Measurements from ENCODE around the gene PID1. TPM values are rescaled to one million over a fixed set of nuclear protein-coding genes. Genes with fewer than 3 reads are reported as not detected.
A peak's percentile ranks its signal among the peaks of the same experiment; 100 is the strongest.

The PID1 gene
- total and polyA plus RNA-seq, 4 donors = 13.3 to 52.0 (median 45.7) TPM

DNA sequence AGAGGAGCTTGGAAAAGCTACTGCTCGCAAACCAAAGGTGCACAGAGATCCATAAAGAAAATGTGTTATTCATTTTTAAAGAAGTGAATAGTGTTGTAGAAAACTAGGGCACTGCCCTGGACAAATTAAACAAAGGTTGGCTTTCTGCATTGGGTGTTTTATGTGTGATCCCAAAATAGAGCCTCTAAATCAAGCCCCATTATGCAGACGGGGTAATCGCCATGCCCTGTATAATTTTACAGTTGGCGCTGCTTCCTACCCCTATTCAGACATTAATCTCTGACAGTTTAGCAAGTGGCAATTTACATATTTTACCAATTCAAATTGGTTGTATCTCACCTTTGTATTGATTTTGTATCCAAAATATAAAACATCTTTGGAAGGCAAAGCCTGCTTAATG lies 109.1 kb downstream of the PID1 start:
- H3K4me3 ChIP-seq (ENCODE audit: low read depth in 1 of 3, low read length in 3 of 3) = no peak overlapping the region
- WGBS = 68% methylated on average over 4 of the region's 4 CpGs
- H3K27ac ChIP-seq (ENCODE audit: low read depth in 1 of 2, low read length in 2 of 2) = peak overlapping the region; percentile 24 to 43
- no peak for DNase-seq (ENCODE audit: low spot score)
- no peaks in the 10 kb centered on the region for H3K27me3 ChIP-seq (ENCODE audit: control insufficient read depth in 4 of 4, insufficient read depth in 4 of 4, low read length in 3 of 4)
- H3K36me3 ChIP-seq (ENCODE audit: control insufficient read depth in 4 of 4, insufficient read depth in 3 of 4, low read depth in 1 of 4, low read length in 3 of 4) = no peaks in the 10 kb centered on the region
- peaks cover 17 to 57% (median 48%) of the 10 kb centered on the region in 4 donors for H3K4me1 ChIP-seq (ENCODE audit: control insufficient read depth in 4 of 4, insufficient read depth in 4 of 4, low read length in 3 of 4)
- no peaks in the 10 kb centered on the region for H3K9me3 ChIP-seq (ENCODE audit: control insufficient read depth in 4 of 4, low read length in 3 of 4)
- H3K9ac ChIP-seq (ENCODE audit: low read depth in 1 of 2, low read length in 2 of 2) = no peak overlapping the region
- TF ChIP-seq, protein P1, sequence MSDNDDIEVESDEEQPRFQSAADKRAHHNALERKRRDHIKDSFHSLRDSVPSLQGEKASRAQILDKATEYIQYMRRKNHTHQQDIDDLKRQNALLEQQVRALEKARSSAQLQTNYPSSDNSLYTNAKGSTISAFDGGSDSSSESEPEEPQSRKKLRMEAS (IDR thresholded peaks at IDR 0.05) = no peak
- TF ChIP-seq NR2F2 (IDR thresholded peaks at IDR 0.05) (no peak), TAF1 (conservative IDR thresholded peaks at IDR 0.05) (no peak), YY1 (IDR thresholded peaks at IDR 0.05) (no peak), HNF4A (conservative IDR thresholded peaks at IDR 0.05) (no peak), CTCF (IDR thresholded peaks at IDR 0.05; ENCODE audit: low read depth, low read length, missing input control) (no peak), RAD21 (IDR thresholded peaks at IDR 0.05) (no peak), EGR1 (IDR thresholded peaks at IDR 0.05; ENCODE audit: low read depth in 2 of 2) (no peak), FOXA2 (IDR thresholded peaks at IDR 0.05) (no peak), ATF3 (IDR thresholded peaks at IDR 0.05) (no peak), RXRA (IDR thresholded peaks at IDR 0.05) (no peak), JUND (IDR thresholded peaks at IDR 0.05) (no peak), FOXA1 (IDR thresholded peaks at IDR 0.05) (no peak), SP1 (IDR thresholded peaks at IDR 0.05) (no peak), GABPA (IDR thresholded peaks at IDR 0.05 in 1 of 2, conservative IDR thresholded peaks at IDR 0.05 in 1 of 2) (no peak), HNF4G (IDR thresholded peaks at IDR 0.05) (no peak)
- TF ChIP-seq, protein P2, sequence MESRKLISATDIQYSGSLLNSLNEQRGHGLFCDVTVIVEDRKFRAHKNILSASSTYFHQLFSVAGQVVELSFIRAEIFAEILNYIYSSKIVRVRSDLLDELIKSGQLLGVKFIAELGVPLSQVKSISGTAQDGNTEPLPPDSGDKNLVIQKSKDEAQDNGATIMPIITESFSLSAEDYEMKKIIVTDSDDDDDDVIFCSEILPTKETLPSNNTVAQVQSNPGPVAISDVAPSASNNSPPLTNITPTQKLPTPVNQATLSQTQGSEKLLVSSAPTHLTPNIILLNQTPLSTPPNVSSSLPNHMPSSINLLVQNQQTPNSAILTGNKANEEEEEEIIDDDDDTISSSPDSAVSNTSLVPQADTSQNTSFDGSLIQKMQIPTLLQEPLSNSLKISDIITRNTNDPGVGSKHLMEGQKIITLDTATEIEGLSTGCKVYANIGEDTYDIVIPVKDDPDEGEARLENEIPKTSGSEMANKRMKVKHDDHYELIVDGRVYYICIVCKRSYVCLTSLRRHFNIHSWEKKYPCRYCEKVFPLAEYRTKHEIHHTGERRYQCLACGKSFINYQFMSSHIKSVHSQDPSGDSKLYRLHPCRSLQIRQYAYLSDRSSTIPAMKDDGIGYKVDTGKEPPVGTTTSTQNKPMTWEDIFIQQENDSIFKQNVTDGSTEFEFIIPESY (IDR thresholded peaks at IDR 0.05) = no peak

GRCh38 chr2:229160984-229161383 lies 110.1 kb downstream of the PID1 start:
- Histone ChIP-seq H3K27me3 (ENCODE audit: control insufficient read depth in 4 of 4, insufficient read depth in 4 of 4, low read length in 3 of 4) (no peaks in the 10 kb centered on the region), H3K9me3 (ENCODE audit: control insufficient read depth in 4 of 4, low read length in 3 of 4) (no peaks in the 10 kb centered on the region), H3K9ac (ENCODE audit: low read depth in 1 of 2, low read length in 2 of 2) (peak overlapping the region in 1 of 2 donors; percentile 41), H3K4me1 (ENCODE audit: control insufficient read depth in 4 of 4, insufficient read depth in 4 of 4, low read length in 3 of 4) (peaks cover 20 to 57% (median 48%) of the 10 kb centered on the region in 4 donors), H3K36me3 (ENCODE audit: control insufficient read depth in 4 of 4, insufficient read depth in 3 of 4, low read depth in 1 of 4, low read length in 3 of 4) (no peaks in the 10 kb centered on the region), H3K27ac (ENCODE audit: low read depth in 1 of 2, low read length in 2 of 2) (peak overlapping the region; percentile 43 to 57), H3K4me3 (ENCODE audit: low read depth in 1 of 3, low read length in 3 of 3) (no peak overlapping the region)
- DNase-seq (ENCODE audit: low spot score) = no peak
- WGBS = 64% methylated on average over 2 of the region's 2 CpGs
- TF ChIP-seq HNF4G (IDR thresholded peaks at IDR 0.05) (no peak), RXRA (IDR thresholded peaks at IDR 0.05) (no peak), ATF3 (IDR thresholded peaks at IDR 0.05) (no peak), TAF1 (conservative IDR thresholded peaks at IDR 0.05) (no peak), NR2F2 (IDR thresholded peaks at IDR 0.05) (no peak), CTCF (IDR thresholded peaks at IDR 0.05; ENCODE audit: low read depth, low read length, missing input control) (no peak), YY1 (IDR thresholded peaks at IDR 0.05) (no peak), FOXA2 (IDR thresholded peaks at IDR 0.05) (no peak), FOXA1 (IDR thresholded peaks at IDR 0.05) (no peak), GABPA (IDR thresholded peaks at IDR 0.05 in 1 of 2, conservative IDR thresholded peaks at IDR 0.05 in 1 of 2) (no peak), SP1 (IDR thresholded peaks at IDR 0.05) (no peak), EGR1 (IDR thresholded peaks at IDR 0.05; ENCODE audit: low read depth in 2 of 2) (no peak), JUND (IDR thresholded peaks at IDR 0.05) (no peak), HNF4A (conservative IDR thresholded peaks at IDR 0.05) (no peak)
- TF ChIP-seq, protein P3, sequence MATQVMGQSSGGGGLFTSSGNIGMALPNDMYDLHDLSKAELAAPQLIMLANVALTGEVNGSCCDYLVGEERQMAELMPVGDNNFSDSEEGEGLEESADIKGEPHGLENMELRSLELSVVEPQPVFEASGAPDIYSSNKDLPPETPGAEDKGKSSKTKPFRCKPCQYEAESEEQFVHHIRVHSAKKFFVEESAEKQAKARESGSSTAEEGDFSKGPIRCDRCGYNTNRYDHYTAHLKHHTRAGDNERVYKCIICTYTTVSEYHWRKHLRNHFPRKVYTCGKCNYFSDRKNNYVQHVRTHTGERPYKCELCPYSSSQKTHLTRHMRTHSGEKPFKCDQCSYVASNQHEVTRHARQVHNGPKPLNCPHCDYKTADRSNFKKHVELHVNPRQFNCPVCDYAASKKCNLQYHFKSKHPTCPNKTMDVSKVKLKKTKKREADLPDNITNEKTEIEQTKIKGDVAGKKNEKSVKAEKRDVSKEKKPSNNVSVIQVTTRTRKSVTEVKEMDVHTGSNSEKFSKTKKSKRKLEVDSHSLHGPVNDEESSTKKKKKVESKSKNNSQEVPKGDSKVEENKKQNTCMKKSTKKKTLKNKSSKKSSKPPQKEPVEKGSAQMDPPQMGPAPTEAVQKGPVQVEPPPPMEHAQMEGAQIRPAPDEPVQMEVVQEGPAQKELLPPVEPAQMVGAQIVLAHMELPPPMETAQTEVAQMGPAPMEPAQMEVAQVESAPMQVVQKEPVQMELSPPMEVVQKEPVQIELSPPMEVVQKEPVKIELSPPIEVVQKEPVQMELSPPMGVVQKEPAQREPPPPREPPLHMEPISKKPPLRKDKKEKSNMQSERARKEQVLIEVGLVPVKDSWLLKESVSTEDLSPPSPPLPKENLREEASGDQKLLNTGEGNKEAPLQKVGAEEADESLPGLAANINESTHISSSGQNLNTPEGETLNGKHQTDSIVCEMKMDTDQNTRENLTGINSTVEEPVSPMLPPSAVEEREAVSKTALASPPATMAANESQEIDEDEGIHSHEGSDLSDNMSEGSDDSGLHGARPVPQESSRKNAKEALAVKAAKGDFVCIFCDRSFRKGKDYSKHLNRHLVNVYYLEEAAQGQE (IDR thresholded peaks at IDR 0.05) = no peak
- TF ChIP-seq, protein P1 (IDR thresholded peaks at IDR 0.05) = no peak
